ENCODE results near the gene PSMC3IP. TPM values are rescaled to one million over a fixed set of nuclear protein-coding genes. Genes with fewer than 3 reads are reported as not detected.
"Not testable (repeated sequence)": the region's sequence is repeated elsewhere in the genome, so short reads cannot be mapped to it uniquely, and the experiment has no call there.

Gene PSMC3IP
- total RNA-seq, 4 donors from 2014 or later: 4.0 to 6.8 (median 4.8) TPM

GRCh38 chr17:42563143-42563509, 14.4 kb downstream of the PSMC3IP start:
- H3K27ac ChIP-seq: peak overlapping the region in 2 of 4 donors; percentile 85 to 87
- no peaks in the 10 kb centered on the region for H3K27me3 ChIP-seq
- TF ChIP-seq POLR2AphosphoS5 (IDR thresholded peaks at IDR 0.05): no peak
- TF ChIP-seq EP300 (IDR thresholded peaks at IDR 0.05): no peak
- TF ChIP-seq CTCF (IDR thresholded peaks at IDR 0.05): no peak
- no peak for TF ChIP-seq POLR2A (IDR thresholded peaks at IDR 0.05)
- H3K36me3 ChIP-seq: peaks cover 0 to 28% of the 10 kb centered on the region in 2 donors
- WGBS, 2 donors (ENCODE audit: low coverage in 1 of 2): no CpG with 5 or more reads among the region's 14 CpGs
- no peaks in the 10 kb centered on the region for H3K9me3 ChIP-seq
- no peak for ATAC-seq
- peaks cover 0 to 68% (median 36%) of the 10 kb centered on the region in 3 donors for H3K4me1 ChIP-seq
- peak overlapping the region; percentile 76 to 79 for H3K4me3 ChIP-seq

GRCh38 chr17:42562388-42563142, 15.0 kb downstream of the PSMC3IP start:
- Histone ChIP-seq H3K4me3 (peak overlapping the region; percentile 76 to 79), H3K27me3 (no peaks in the 10 kb centered on the region), H3K4me1 (peaks cover 0 to 62% (median 30%) of the 10 kb centered on the region in 3 donors), H3K36me3 (peaks cover 0 to 28% of the 10 kb centered on the region in 2 donors), H3K9me3 (no peaks in the 10 kb centered on the region), H3K27ac (peak overlapping the region; percentile 65 to 88 (median 86))
- WGBS, 2 donors (ENCODE audit: low coverage in 1 of 2): 20% methylated on average over 3 of the region's 48 CpGs; no CpG with 5 or more reads in 1 of the 2 donors
- TF ChIP-seq EP300 (IDR thresholded peaks at IDR 0.05) (no peak), CTCF (IDR thresholded peaks at IDR 0.05) (no peak), POLR2A (IDR thresholded peaks at IDR 0.05) (no peak), POLR2AphosphoS5 (IDR thresholded peaks at IDR 0.05) (no peak)
- no peak for ATAC-seq

GRCh38 chr17:42561897-42562387, 15.6 kb downstream of the PSMC3IP start, which contains the start of gene COASY:
TSS of gene COASY (plus strand) at chr17:42562148. CDS start at chr17:42562623, 475 bp downstream.
- H3K4me3 ChIP-seq: peak within 1 kb of the TSS; percentile 76 to 79
- H3K4me1 ChIP-seq: peaks cover 0 to 60% (median 29%) of the 10 kb centered on the region in 3 donors
- H3K36me3 ChIP-seq: peaks cover 0 to 28% of the 10 kb centered on the region in 2 donors
- 0% methylated on average over 5 of the region's 26 CpGs; no CpG with 5 or more reads in 1 of the 2 donors for WGBS, 2 donors (ENCODE audit: low coverage in 1 of 2)
- ATAC-seq: peak; percentile 81
- no peaks in the 10 kb centered on the region for H3K27me3 ChIP-seq
- H3K27ac ChIP-seq: peak within 1 kb of the TSS; percentile 65 to 88 (median 86)
- TF ChIP-seq POLR2AphosphoS5 (IDR thresholded peaks at IDR 0.05) (peak; percentile 91), POLR2A (IDR thresholded peaks at IDR 0.05) (peak; percentile 17 to 51), EP300 (IDR thresholded peaks at IDR 0.05) (no peak)
- no peaks in the 10 kb centered on the region for H3K9me3 ChIP-seq

GRCh38 chr17:42560246-42560645, 17.3 kb downstream of the PSMC3IP start:
- TF ChIP-seq CTCF (IDR thresholded peaks at IDR 0.05) (no peak), POLR2AphosphoS5 (IDR thresholded peaks at IDR 0.05) (no peak), POLR2A (IDR thresholded peaks at IDR 0.05) (no peak), EP300 (IDR thresholded peaks at IDR 0.05) (no peak)
- no peak for ATAC-seq
- Histone ChIP-seq H3K4me3 (no peak overlapping the region), H3K4me1 (peaks cover 0 to 59% (median 24%) of the 10 kb centered on the region in 3 donors), H3K9me3 (no peaks in the 10 kb centered on the region), H3K27me3 (no peaks in the 10 kb centered on the region), H3K27ac (no peak overlapping the region), H3K36me3 (peaks cover 0 to 18% of the 10 kb centered on the region in 2 donors)
- WGBS, 2 donors (ENCODE audit: low coverage in 1 of 2): 84% methylated on average over 3 of the region's 3 CpGs; no CpG with 5 or more reads in 1 of the 2 donors

- no peaks in the 10 kb centered on the region for H3K9me3 ChIP-seq
- H3K27ac ChIP-seq: no peak overlapping the region
- 93 to 100% methylated on average over 1 to 5 of the region's 6 CpGs for WGBS, 2 donors (ENCODE audit: low coverage in 1 of 2)
- peaks cover 0 to 54% (median 25%) of the 10 kb centered on the region in 3 donors for H3K4me1 ChIP-seq
- no peak for TF ChIP-seq EP300 (IDR thresholded peaks at IDR 0.05)
- no peak for TF ChIP-seq POLR2A (IDR thresholded peaks at IDR 0.05)
- TF ChIP-seq CTCF (IDR thresholded peaks at IDR 0.05): no peak
- no peak for TF ChIP-seq POLR2AphosphoS5 (IDR thresholded peaks at IDR 0.05)
- ATAC-seq: no peak
- no peaks in the 10 kb centered on the region for H3K27me3 ChIP-seq
- no peak overlapping the region for H3K4me3 ChIP-seq
- H3K36me3 ChIP-seq: peaks cover 0 to 6% of the 10 kb centered on the region in 2 donors
These were observed 18.5 kb downstream of the PSMC3IP start for GRCh38 chr17:42559075-42559474.

- 28 to 49% methylated on average over 2 to 5 of the region's 5 CpGs for WGBS, 2 donors (ENCODE audit: low coverage in 1 of 2)
- Histone ChIP-seq H3K4me1 (peaks cover 0 to 50% (median 12%) of the 10 kb centered on the region in 3 donors), H3K27ac (peak overlapping the region in 1 of 4 donors; percentile 88), H3K36me3 (peaks cover 0 to 12% of the 10 kb centered on the region in 2 donors)
- not testable (repeated sequence) for H3K27me3 ChIP-seq, H3K4me3 ChIP-seq, H3K9me3 ChIP-seq, ATAC-seq
These were observed 21.4 kb downstream of the PSMC3IP start for GRCh38 chr17:42555961-42556617.

All from gastroesophageal sphincter (tissue), 4 donors.